ENCODE data around the gene BAMBI. TPM values are rescaled to one million over a fixed set of nuclear protein-coding genes. Genes with fewer than 3 reads are reported as not detected.

Gene BAMBI
- total RNA-seq, 2 donors from 2014 or later: 9.1 to 26.0 TPM

- ATAC-seq (no peak), DNase-seq (no peak)
- Histone ChIP-seq H3K9me3 (no peaks in the 10 kb centered on the region), H3K4me3 (no peak overlapping the region), H3K4me1 (peaks cover 18% of the 10 kb centered on the region), H3K27me3 (peaks cover 0 to 16% of the 10 kb centered on the region in 2 donors), H3K36me3 (replicated peaks in 1 of 2; ENCODE audit: insufficient read depth in 1 of 2, low read depth in 2 of 2) (no peaks in the 10 kb centered on the region), H3K27ac (no peak overlapping the region)
- WGBS, 2 donors: 53 to 60% methylated on average over 6 of the region's 6 CpGs
- intact Hi-C loops (cut with DNase I): loop anchor here (5.0 to 10.0 kb wide), 2 partner anchors 460 to 643 kb away; no protein-coding TSS in a partner anchor
- TF ChIP-seq CTCF (IDR thresholded peaks at IDR 0.05): no peak
- TF ChIP-seq POLR2A (IDR thresholded peaks at IDR 0.05): no peak
These were observed 13.0 kb upstream of the BAMBI start for GRCh38 chr10:28664369-28664740.

GRCh38 chr10:28666751-28667467 lies 10.4 kb upstream of the BAMBI start:
- WGBS, 2 donors: 73 to 77% methylated on average over 12 of the region's 12 CpGs
- Histone ChIP-seq H3K9me3 (no peaks in the 10 kb centered on the region), H3K36me3 (replicated peaks in 1 of 2; ENCODE audit: insufficient read depth in 1 of 2, low read depth in 2 of 2) (no peaks in the 10 kb centered on the region), H3K4me1 (peaks cover 22% of the 10 kb centered on the region), H3K4me3 (no peak overlapping the region), H3K27me3 (peaks cover 0 to 16% of the 10 kb centered on the region in 2 donors), H3K27ac (no peak overlapping the region)
- no peak for DNase-seq
- no peak for ATAC-seq
- TF ChIP-seq CTCF (IDR thresholded peaks at IDR 0.05) (no peak), POLR2A (IDR thresholded peaks at IDR 0.05) (no peak)
- intact Hi-C loops (cut with DNase I): loop anchor here (10.0 kb wide), 1 partner anchor 458 kb away; no protein-coding TSS in a partner anchor

DNA sequence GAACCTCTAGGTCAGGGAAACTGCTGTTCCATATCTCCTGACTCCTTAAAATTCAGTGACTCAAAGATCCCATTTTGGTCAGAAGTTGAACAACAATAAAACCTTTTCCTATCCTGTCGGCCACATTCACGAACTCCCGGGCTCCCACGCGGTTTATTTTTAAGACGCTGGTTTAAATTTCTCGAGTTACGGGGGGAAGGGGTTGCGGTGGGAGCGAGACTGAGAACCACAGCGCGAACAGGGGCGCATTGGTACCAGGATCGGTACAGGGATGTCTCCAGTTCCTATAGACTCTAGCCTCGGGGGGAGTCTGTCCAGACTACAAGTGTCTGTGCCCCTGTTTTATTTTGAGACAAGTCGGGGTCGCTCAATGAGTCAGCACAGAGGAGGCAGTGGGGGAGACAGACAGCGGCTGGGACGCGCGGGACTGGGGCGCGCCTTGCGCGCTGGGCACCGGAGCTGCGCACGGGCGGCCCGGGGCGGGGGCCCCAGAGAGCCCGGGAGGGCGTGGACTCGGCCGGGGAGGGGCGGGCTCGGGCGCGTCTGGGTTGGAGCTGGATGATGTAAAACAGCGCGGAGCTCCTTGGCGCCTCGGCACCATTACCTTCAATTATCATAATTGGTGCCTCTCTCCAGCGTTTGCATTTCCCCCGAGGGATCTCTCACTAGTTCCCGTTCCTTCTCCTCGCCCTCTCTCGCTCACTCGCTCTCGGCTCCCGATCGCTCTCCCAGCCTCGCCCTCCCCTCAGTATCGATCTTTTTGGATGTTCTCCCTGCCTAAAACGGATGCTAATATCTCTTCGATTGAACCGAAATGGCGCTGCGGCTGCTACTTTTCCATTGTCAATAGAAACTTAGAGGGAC lies 8.7 kb upstream of the BAMBI start:
- H3K4me3 ChIP-seq: no peak overlapping the region
- no peaks in the 10 kb centered on the region for H3K9me3 ChIP-seq
- intact Hi-C loops (cut with DNase I): loop anchor here (10.0 kb wide), 1 partner anchor 456 kb away; no protein-coding TSS in a partner anchor
- no peak for TF ChIP-seq CTCF (IDR thresholded peaks at IDR 0.05)
- TF ChIP-seq POLR2A (IDR thresholded peaks at IDR 0.05): no peak
- peak; percentile 46 for ATAC-seq
- H3K36me3 ChIP-seq (replicated peaks in 1 of 2; ENCODE audit: insufficient read depth in 1 of 2, low read depth in 2 of 2): no peaks in the 10 kb centered on the region
- WGBS, 2 donors: 1 to 2% methylated on average over 54 to 59 of the region's 59 CpGs
- H3K4me1 ChIP-seq: peaks cover 19% of the 10 kb centered on the region
- no peak overlapping the region for H3K27ac ChIP-seq
- peaks cover 0 to 16% of the 10 kb centered on the region in 2 donors for H3K27me3 ChIP-seq
- DNase-seq: peak; percentile 14 to 65 (median 29)

DNA sequence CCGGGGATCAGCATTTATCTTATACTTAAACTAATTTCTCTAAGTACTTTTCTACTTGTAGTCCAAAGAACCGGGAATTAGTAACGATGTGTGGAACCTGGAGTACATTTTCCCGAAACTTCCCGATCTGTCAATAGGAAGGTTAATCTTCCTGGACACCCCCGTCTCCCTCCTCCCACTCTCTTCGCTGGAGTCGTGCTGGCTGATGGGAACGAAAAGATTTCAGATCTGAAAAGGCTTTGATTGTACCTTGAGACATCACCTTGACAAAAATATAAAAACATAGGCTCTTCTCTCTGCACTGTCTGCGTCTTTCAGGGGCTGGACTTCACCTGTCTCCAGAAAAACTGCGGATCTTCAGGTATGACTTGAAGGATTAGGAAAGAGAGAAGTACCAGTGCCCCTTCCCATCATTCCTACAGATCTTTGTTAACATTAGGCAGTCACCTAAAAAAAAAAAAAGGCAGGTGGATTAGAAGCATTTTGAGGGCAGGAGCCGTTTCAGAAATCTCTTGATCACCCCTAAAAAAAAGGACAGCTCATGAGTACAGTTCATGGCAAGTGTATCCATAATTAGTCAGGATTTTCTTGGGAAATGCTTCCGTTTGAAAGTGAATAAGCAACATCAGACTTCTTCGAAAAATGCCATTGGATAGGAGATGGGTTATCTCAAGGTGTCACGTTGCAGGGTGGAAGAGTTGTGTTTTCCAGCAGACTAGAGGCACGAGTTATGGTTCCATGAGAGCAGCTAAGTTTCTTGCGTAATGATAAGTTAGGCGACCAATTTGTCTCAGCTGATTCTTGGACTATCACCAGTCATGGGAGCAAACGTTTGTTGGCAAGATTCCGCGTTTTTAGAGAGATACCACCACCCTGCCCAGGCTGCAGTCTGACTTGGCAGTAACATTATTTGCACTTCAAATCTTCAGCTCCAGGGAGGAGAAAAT lies 7.8 kb upstream of the BAMBI start:
- 19 to 21% methylated on average over 21 of the region's 21 CpGs for WGBS, 2 donors
- ATAC-seq (no peak), DNase-seq (peak in 1 of 4 donors; percentile 5)
- Histone ChIP-seq H3K27ac (no peak overlapping the region), H3K4me1 (peaks cover 15% of the 10 kb centered on the region), H3K27me3 (peaks cover 0 to 16% of the 10 kb centered on the region in 2 donors), H3K4me3 (no peak overlapping the region), H3K36me3 (replicated peaks in 1 of 2; ENCODE audit: insufficient read depth in 1 of 2, low read depth in 2 of 2) (no peaks in the 10 kb centered on the region), H3K9me3 (no peaks in the 10 kb centered on the region)
- no peak for TF ChIP-seq CTCF (IDR thresholded peaks at IDR 0.05)
- TF ChIP-seq POLR2A (IDR thresholded peaks at IDR 0.05): no peak
- intact Hi-C loops (cut with DNase I): loop anchor here (10.0 kb wide), 2 partner anchors 325 to 455 kb away; no protein-coding TSS in a partner anchor
